Stimulated activated naive CD4-positive, alpha-beta T cell treated with Interleukin-2 at 50 U/mL for 16 hours (primary cell): ENCODE results near the gene CCL22.

Experiments used
- DNase-seq: peaks from one replicate; lab custom pipeline; 2025; lab: John Stamatoyannopoulos, UW

CCL22 gene

DNA sequence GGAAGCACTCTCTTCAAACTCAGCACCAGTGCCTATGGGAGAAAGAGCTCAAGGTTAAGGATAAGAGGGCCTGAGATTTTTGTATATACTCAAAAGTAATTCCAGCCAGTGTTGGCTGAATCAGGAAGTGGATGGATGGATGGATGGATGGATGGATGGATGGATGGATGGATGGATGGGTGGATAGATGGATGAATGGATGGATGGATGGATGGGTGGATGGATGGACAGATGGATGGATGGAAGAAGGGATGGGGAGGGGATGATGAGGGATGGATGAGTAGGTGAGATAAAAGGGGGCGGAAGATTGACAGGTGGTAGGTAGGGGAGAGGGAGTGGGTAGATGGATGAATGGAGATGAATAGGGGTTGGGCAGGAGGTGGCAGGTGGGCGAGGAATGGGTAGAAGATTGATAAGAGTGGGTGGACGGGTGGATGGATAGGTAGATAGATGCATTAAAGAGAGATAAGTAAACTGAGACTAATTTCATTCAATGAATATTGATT lies 17.8 kb downstream of the CCL22 start:
- DNase-seq = no peak

DNA sequence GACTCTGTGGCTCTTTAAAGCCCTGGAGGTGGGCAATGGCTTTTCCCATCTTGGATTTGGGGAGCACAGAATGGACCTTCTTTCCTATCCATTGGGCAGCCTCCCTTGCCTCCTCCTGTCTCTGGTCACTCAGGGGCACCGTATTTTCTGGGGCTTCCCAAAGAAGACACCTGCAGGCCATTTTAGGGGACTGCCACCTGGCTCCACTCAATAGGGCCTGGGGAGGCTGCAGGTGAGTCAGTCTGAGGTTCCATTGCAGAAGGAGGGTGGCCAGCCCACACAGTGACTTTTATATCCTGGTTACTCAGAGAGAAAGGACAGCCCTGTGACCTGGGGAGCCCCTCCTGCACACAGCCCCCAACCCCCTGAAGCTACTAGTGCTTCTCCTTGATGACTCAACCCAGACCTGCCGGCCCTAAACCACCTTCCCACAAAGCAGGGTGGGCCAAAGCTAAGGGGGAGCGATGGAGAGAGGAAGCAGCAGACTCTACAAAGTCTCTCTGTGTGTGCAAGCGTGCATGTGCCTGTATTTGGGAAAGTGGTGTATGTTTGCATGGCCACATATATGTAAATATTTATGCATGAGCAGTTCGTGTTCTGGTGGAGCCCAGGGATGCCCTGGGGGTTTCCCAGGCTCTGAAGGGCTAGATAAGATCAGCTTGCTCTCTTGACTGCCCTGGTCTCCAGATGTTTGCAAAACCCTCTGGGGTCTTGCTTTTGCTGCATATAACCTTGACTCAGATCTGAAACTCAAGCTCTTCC lies 18.7 kb downstream of the CCL22 start:
- DNase-seq = no peak

DNA sequence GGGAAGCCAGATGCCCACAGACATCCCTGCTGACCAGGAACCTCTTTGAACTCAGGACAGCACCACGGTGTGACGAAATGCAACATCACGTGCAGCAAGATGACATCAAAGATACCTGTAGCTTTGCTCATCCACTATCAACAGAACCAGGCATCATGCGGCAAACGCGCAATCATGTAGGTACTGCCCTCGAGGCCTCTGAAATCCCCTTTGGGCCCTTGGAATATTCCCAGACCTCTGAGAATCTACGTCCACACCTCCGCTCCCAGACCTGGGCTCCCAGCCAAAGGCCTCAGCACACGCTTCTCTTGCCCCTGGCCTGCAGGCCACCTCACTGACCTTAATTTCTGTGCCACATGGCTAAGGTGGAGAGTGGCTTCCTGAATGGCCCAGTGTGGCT lies 21.0 kb downstream of the CCL22 start:
- DNase-seq = no peak

DNA sequence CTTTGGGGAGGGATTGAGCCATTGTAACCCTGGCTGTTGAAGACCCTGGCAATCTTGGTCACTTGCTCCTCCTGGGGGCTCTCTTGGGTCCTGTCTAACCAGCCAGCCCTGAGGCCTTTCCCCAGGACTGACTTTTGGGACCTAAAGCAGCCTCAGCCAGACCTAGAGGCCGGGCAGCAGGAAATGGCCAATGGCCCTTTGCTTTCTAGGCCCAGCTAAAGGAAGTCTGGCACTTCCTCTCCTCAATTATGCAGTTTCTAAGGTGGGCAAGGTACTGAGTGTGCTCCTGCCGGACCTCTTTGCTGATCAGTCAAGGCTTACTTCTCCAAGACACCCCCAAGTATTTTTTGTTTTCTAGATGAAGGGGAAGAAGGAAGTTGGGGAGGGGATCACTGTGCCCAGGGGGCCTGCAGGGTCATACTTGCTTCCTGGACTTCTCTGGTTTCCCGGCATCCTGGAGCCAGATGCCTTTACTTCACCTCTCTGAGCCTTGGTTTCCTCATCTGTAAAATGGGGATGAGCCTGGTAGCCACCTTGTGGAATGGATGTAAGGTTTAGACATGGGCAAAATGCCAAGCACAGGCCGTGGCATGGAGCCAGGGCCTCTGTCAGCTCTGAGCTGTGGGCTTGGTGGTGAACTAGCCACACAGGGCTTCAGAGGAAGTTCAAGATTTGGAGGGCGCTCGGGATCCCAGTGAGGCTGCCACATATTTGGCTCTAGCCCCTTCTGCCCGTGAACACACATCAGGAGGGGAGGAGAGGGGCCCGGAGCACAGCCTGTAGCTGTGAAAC lies 22.3 kb downstream of the CCL22 start:
- DNase-seq = no peak

DNA sequence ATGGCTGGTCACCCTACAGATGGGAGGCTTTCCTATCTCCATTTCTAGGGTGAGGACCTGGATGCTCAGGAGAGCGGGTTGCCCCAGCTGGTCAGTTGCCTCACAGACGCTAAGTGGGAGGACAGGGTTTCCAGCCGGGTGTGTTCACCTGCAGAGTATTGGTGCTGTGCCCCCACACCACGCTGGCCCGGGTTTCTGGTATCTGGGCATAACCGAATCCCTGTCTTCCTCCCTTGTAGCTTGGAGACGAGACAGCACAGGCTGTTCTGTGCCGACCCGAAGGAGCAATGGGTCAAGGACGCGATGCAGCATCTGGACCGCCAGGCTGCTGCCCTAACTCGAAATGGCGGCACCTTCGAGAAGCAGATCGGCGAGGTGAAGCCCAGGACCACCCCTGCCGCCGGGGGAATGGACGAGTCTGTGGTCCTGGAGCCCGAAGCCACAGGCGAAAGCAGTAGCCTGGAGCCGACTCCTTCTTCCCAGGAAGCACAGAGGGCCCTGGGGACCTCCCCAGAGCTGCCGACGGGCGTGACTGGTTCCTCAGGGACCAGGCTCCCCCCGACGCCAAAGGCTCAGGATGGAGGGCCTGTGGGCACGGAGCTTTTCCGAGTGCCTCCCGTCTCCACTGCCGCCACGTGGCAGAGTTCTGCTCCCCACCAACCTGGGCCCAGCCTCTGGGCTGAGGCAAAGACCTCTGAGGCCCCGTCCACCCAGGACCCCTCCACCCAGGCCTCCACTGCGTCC lies 23.4 kb downstream of the CCL22 start:
- DNase-seq = no peak

DNA sequence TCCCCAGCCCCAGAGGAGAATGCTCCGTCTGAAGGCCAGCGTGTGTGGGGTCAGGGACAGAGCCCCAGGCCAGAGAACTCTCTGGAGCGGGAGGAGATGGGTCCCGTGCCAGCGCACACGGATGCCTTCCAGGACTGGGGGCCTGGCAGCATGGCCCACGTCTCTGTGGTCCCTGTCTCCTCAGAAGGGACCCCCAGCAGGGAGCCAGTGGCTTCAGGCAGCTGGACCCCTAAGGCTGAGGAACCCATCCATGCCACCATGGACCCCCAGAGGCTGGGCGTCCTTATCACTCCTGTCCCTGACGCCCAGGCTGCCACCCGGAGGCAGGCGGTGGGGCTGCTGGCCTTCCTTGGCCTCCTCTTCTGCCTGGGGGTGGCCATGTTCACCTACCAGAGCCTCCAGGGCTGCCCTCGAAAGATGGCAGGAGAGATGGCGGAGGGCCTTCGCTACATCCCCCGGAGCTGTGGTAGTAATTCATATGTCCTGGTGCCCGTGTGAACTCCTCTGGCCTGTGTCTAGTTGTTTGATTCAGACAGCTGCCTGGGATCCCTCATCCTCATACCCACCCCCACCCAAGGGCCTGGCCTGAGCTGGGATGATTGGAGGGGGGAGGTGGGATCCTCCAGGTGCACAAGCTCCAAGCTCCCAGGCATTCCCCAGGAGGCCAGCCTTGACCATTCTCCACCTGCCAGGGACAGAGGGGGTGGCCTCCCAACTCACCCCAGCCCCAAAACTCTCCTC lies 24.1 kb downstream of the CCL22 start:
- no peak for DNase-seq

DNA sequence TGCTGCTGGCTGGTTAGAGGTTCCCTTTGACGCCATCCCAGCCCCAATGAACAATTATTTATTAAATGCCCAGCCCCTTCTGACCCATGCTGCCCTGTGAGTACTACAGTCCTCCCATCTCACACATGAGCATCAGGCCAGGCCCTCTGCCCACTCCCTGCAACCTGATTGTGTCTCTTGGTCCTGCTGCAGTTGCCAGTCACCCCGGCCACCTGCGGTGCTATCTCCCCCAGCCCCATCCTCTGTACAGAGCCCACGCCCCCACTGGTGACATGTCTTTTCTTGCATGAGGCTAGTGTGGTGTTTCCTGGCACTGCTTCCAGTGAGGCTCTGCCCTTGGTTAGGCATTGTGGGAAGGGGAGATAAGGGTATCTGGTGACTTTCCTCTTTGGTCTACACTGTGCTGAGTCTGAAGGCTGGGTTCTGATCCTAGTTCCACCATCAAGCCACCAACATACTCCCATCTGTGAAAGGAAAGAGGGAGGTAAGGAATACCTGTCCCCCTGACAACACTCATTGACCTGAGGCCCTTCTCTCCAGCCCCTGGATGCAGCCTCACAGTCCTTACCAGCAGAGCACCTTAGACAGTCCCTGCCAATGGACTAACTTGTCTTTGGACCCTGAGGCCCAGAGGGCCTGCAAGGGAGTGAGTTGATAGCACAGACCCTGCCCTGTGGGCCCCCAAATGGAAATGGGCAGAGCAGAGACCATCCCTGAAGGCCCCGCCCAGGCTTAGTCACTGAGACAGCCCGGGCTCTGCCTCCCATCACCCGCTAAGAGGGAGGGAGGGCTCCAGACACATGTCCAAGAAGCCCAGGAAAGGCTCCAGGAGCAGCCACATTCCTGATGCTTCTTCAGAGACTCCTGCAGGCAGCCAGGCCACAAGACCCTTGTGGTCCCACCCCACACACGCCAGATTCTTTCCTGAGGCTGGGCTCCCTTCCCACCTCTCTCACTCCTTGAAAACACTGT lies 25.0 kb downstream of the CCL22 start:
- DNase-seq = no peak

DNA sequence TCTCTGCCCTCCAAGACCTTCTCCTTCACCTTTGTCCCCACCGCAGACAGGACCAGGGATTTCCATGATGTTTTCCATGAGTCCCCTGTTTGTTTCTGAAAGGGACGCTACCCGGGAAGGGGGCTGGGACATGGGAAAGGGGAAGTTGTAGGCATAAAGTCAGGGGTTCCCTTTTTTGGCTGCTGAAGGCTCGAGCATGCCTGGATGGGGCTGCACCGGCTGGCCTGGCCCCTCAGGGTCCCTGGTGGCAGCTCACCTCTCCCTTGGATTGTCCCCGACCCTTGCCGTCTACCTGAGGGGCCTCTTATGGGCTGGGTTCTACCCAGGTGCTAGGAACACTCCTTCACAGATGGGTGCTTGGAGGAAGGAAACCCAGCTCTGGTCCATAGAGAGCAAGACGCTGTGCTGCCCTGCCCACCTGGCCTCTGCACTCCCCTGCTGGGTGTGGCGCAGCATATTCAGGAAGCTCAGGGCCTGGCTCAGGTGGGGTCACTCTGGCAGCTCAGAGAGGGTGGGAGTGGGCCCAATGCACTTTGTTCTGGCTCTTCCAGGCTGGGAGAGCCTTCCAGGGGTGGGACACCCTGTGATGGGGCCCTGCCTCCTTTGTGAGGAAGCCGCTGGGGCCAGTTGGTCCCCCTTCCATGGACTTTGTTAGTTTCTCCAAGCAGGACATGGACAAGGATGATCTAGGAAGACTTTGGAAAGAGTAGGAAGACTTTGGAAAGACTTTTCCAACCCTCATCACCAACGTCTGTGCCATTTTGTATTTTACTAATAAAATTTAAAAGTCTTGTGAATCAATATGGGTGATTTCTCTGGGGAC lies 25.9 kb downstream of the CCL22 start:
- no peak for DNase-seq

DNA sequence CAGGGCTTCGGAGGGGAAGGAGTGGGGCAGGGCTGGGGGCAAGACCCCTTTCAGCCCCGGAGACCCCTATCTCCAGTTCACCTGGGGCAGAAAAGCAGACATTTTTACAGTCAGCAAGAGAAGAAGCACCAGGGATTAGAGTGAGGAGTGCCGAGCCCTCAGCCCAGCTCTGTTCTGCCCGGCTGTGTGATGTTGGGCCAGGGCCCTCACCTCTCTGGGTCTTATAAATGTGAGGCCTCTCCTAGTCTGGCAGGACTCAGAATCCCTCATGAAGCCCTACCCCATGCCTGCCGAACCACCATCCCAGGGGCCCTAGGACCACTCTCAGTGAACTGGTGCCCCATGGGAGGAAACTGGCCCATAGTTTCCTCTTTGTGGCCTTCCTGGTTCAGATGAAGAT lies 26.5 kb downstream of the CCL22 start:
- DNase-seq = no peak

DNA sequence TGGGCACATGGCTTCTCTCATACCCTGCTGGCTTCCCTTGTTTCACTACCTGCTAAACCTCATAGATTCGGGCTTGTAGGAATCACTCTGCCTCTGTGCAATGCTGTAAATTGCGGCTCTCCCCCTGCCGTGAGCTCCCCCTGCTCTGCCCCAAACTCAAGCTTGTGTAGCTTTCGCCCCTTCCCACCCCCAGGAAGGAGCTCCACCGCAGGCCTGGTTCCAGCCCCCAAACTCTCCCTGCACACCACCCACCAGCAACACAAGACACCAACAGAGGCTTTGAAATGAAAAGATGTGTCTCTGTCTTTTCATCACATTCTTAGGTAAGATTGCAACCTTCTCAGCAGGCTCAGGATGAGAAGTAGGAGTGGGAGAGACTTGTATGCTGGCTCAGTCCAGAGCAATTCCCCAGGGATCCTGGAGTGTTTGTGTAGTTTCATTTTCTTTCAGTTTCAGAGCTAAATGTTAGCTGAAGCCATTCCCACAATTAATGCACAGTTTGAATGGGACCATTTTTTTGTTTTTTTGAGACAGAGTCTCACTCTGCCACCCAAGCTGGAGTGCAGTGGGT lies 27.9 kb downstream of the CCL22 start:
- no peak for DNase-seq

DNA sequence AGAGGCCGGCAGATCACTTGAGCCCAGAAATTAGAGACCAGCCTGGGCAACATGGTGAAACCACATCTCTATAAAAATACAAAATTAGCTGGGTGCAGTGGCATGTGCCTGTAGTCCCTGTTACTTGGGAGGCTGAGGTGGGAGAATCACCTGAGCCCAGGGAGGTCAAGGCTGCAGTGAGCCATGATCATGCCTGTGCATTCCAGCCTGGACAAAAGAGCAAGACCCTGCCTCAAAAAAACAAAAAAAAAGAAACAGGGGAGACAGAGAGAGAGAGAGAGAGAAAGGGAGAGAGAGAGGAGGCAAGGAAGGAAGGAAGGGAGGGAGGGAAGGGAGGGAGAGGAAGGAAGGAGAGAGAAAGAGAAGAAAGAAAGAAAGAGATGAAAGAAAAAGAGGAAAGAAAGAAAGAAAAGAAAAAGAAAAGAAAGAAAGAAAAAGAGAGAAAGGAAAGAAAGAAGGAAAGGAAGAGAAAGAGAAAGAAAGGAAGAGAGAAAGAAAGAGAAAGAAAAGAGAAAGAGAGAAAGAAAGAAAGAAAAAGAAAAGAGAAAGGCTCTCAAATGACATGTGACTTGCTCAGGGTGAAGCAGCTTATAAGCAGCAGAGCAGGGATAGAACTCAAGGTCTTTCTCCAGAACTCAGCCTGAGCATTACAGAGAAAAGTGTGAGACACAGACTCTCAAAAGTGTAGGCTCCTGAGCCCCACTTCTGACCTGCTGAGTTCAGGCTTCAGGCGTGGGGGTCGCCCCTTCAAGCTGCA lies 29.2 kb downstream of the CCL22 start:
- DNase-seq = no peak

DNA sequence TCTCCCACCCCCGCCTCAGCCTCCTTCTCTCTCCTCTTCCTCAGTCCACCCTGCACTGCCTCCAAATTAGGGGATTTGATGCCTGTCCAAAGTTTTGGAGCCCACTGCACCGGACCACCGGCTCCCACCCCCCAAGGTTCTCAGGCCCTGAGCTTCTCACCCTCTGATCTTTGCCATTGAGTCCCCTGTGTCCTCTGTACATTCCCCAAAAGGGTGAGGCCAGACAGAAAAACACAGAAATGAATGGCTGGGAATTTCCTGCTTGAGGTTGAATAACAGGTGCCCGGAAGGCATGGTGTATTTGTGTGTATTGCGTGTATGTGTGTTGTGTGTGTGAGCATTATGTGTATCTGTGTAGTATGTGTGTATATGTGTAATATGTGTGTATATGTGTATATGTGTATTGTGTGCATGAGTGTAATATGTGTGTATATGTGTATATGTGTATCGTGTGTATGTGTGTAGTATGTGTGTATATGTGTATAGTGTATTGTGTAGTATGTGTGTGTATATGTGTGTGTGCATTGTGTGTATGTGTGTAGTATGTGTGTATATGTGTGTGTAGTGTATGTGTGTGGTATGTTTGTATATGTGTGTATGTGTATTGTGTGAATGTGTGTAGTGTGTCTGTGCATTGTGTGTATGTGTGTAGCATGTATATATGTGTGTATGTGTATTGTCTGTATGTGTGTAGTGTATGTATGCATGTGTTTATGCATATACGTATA lies 29.9 kb downstream of the CCL22 start:
- DNase-seq = no peak

DNA sequence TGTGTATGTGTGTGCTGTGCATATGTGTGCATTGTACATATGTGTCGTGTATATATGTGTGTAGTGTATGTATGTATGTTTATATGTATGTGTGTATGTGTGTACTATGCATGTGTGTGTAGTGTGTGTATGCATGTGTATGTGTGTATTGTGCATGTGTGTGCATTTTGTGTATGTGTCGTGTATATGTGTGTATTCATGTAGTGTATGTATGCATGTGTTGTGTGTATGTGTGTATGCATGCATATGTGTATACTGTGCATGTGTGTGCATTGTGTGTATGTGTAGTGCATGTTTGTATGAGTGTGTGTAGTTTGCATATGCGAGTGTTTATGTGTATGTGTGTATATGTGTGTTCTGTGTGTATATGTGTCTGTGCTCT lies 30.5 kb downstream of the CCL22 start:
- DNase-seq = no peak

DNA sequence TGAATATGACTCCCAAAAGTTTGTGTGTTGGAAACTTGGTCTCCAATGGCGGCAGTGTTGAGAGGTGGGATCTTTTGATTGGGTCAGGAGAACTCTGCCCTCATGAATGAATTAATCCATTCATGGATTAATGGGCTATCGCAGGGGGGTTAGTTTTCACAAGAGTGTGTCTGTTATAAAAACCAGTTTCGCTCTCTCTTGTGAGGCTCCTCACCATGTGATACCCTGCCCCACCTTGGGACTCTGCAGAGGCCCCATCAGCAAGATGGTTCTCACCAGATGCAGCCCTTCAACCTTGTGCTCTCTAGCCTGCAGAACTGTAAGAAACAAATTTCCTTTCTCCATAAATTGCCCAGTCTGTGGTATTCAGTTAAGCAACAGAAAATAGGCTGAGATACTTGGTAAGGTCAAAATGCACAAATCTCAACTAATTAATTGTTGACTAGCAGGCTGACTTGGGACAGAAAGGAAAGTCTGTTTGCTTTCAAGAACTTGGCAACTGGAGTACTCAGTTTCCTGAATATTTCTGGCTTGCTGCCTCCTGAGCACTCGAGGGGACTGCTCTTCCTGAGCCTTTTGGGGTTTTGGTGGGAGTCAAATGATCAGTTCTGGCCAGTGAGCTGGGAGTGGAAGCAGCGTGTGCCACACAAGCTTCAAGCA lies 32.2 kb downstream of the CCL22 start:
- no peak for DNase-seq

DNA sequence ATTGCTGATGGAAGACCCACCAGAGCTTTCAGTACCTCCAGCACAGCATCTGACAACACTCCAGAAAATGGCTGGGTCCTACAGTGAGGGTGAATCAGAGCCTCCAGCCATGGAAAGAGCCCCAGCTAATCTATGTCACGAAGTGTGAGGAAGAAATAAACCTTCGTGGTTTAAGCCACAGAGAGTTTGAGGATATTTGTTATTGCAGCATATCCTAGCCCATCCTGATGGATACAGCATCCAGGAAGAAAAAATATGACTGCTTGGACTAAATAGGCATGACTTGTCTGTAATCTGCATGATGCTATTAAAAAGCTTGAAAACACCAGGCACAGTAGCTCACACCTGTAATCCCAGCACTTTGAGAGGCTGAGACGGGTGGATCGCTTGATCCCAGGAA lies 32.7 kb downstream of the CCL22 start:
- no peak for DNase-seq

DNA sequence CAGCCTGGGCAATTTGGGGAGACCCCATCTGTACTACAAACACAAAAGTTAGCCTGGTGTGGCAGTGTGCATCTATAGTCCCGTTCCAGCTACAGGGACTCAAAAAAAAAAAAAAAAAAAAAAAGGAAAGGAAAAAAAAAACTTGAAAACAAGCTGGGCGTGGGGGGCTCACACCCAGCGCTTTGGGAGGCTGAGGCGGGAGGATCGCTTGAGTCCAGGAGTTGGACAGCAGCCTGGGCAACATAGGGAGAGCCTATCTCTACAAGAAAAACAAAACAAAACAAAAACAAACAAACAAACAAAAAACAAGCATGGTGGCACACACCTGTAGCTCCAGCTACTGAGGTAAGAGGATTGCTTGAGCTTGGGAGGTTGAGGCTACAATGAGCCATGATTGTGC lies 33.1 kb downstream of the CCL22 start:
- no peak for DNase-seq

DNA sequence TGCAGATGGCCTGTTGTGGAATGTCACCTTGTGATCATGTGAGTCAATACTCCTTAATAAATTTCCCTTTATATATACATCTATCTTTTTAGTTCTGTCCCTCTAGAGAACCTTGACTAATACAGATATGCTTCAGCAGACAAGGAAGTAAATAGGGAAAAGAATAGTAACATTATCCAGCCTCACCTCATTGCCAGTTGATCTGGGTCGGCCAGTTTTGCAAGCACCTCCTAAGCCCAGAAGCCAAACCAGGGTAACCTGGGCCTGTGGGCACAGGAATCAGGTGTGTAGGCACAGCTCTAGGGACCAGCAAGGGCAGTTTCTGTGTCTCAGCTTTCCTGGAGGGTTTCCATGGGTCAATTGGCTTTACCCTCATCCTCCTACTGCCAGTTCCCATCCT lies 34.1 kb downstream of the CCL22 start:
- no peak for DNase-seq

DNA sequence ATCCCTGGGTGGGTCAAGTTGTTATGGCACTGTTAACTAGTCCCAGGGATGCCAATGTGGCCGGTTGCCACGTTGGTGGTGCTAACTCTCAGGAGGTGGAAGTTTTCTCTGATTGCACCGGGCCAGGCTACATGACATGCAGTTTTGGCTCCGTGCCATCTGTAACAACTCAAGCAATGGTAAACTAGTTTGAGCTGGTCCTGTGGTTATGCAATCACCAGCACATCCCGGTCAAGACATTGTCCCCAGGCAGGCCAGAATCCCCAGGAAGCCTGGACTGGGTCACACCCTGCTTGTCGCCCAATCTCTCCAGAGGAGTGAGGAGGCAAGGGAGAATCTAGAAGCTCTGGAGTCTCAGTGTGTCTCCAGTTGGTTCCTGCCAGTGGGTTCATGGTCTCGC lies 35.9 kb downstream of the CCL22 start:
- DNase-seq = no peak
